ENCODE measurements around the gene PPP5C. TPM values are rescaled to one million over a fixed set of nuclear protein-coding genes. Genes with fewer than 3 reads are reported as not detected.
A peak's percentile ranks its signal among the peaks of the same experiment; 100 is the strongest.

PPP5C gene
- total and polyA plus RNA-seq, 9 of the 15 experiments (the other 6 are each of a cell fraction or from before 2014, with no cell fraction given): 1.9 to 166 (median 108) TPM

DNA sequence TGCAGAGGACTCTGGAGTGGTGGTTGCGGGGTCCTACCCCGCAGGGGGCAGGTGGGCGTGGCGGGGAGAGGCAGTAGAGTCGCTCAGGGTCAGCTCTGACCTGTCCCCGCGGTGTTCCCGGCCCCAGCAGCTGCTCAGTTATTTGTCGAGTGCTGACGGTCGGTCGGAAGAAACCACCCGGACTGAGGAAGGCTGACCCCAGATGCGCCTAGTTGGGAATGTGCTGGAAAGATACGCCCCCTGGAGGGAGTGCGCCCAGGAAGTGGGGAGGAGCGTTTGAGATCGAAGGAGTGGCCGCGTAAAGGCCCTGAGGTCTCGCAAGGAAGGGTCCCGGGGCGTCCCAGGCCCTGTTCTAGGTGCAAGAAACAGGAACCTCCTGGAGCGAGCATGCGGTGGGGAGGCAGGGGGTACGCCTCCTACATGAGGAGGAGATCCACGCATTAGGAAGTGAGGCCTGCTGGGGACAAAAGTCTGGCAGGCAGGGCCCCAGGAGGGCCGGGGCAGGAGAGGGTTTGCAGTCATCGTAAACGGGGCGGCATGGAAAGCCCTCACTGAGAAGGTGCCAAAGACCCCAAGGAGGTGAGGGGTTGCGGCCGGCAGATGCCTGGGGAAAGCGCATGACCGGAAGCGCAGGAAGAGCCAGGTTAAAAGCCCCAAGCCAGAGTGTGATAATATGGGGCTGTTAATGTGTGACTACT, 57.3 kb downstream of the PPP5C start (continued):
- TF ChIP-seq, protein P1, sequence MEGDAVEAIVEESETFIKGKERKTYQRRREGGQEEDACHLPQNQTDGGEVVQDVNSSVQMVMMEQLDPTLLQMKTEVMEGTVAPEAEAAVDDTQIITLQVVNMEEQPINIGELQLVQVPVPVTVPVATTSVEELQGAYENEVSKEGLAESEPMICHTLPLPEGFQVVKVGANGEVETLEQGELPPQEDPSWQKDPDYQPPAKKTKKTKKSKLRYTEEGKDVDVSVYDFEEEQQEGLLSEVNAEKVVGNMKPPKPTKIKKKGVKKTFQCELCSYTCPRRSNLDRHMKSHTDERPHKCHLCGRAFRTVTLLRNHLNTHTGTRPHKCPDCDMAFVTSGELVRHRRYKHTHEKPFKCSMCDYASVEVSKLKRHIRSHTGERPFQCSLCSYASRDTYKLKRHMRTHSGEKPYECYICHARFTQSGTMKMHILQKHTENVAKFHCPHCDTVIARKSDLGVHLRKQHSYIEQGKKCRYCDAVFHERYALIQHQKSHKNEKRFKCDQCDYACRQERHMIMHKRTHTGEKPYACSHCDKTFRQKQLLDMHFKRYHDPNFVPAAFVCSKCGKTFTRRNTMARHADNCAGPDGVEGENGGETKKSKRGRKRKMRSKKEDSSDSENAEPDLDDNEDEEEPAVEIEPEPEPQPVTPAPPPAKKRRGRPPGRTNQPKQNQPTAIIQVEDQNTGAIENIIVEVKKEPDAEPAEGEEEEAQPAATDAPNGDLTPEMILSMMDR (IDR thresholded peaks at IDR 0.05 in 2 of 3, conservative IDR thresholded peaks at IDR 0.05 in 1 of 3; ENCODE audit: insufficient read depth in 2 of 3, low read depth in 1 of 3, low read length in 3 of 3): peak in 2 of 3 experiments; percentile 1 to 24; a peak in 4 of 6 replicates
- TF ChIP-seq BRCA1 (IDR thresholded peaks at IDR 0.05) (no peak), BRCA1 (CRISPR knock-in tag; IDR thresholded peaks at IDR 0.05) (no peak), ZNF316 (IDR thresholded peaks at IDR 0.05) (no peak), DACH1 (IDR thresholded peaks at IDR 0.05; ENCODE audit: partially characterized antibody) (no peak), ELF1 (tag; IDR thresholded peaks at IDR 0.05) (no peak)

DNA sequence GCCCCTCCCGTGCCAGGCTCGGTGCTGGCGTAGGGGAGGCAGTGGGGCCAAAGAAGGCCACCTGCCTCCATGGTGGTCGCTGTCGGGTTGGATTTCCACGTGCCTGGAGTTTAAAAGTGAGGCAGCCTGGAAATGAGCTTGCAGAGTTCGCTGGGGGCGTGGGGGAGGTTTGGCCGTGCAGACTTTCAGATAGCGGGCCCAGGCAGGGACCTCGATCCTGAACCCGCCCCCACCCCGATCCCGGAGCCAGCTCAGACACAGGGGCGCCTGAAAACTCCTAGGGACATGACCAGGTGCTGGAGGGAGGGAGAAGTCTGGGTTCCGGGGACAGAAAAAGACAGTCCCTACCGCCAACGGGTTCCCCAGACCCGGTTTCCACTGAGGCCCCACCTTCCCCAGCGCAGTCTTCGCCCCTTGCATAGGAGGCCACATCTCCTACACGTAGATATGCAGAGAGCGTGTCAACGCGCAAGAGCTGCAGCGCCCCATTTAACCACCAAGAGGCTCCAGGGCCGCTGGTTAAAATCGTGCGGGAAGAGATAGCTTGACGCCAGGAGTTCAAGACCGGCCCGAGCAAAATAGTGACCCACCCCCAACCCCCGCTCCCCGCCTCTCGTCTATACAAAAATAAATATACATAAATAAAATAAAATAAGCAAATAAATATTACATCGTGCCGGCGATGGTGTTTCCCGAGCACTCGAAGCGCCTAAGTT, 58.0 kb downstream of the PPP5C start:
- FAIRE-seq (peak; percentile 57), ATAC-seq (peak; percentile 91), DNase-seq (ENCODE audit: extremely low read depth in 1 of 4, low spot score in 3 of 4) (peak; percentile 63 to 84 (median 75))
- Histone ChIP-seq H3K4me2 (ENCODE audit: insufficient read depth, low read length) (peak overlapping the region; percentile 54; the same call in 1 of the 2 replicates), H2AFZ (ENCODE audit: low read depth, low read length) (peak overlapping the region; percentile 88), H3K9me1 (ENCODE audit: control insufficient read depth, insufficient read depth, low read length) (no peaks in the 10 kb centered on the region), H3K9me3 (replicated peaks; ENCODE audit: control insufficient read depth, insufficient read depth, low read depth, low read length) (no peaks in the 10 kb centered on the region), H3K27me3 (ENCODE audit: control insufficient read depth in 2 of 2, insufficient read depth in 2 of 2, low read length in 2 of 2) (no peaks in the 10 kb centered on the region), H3K4me3 (no peak overlapping the region), H3K36me3 (ENCODE audit: control insufficient read depth, insufficient read depth, low read length) (peaks cover under 1% of the 10 kb centered on the region; the same call in 2 of the 3 replicates), H3K79me2 (ENCODE audit: control insufficient read depth, insufficient read depth, low read length) (no peaks in the 10 kb centered on the region; the same call in 2 of the 3 replicates), H3K4me1 (replicated peaks in 1 of 2; ENCODE audit: control insufficient read depth in 2 of 2, insufficient read depth in 2 of 2, low read length in 2 of 2) (peaks cover 16 to 28% of the 10 kb centered on the region in 2 experiments), H4K20me1 (replicated peaks; ENCODE audit: control insufficient read depth, insufficient read depth, low read length) (no peaks in the 10 kb centered on the region), H3K27ac (ENCODE audit: extremely low read depth, low read depth, low read length) (peak overlapping the region; percentile 37; the same call in 2 of the 3 replicates), H3K9ac (ENCODE audit: insufficient read depth in 1 of 2, low read depth in 2 of 2, low read length in 2 of 2) (peak overlapping the region; percentile 24 to 78; a peak in 3 of 4 replicates)
- POLR2A ChIA-PET: interaction anchor here (0.6 to 2.4 kb wide), 5 partner anchors 8 to 385 kb away, joined by 3 to 9 read pairs (median 3); partner anchors contain the start of gene CCDC8
- intact Hi-C loops (cut with micrococcal nuclease) (loop anchor here (2.0 kb wide), 1 partner anchor 28 kb away; no protein-coding TSS in a partner anchor), in situ Hi-C loops (cut with MboI) (no loop called here)
- CTCF ChIA-PET (ENCODE audit: low intra/inter-chr PET ratio): interaction anchor here (0.7 to 13.2 kb wide), 3 partner anchors 77 to 108 kb away, joined by 3 to 325 read pairs (median 7); no protein-coding TSS in a partner anchor
- BruUV-seq (replicated peaks): no TSS peak
- 22% methylated on average over 36 of the region's 41 CpGs for WGBS (ENCODE audit: insufficient coverage, low coverage, missing lambda C conversion rate)
- TF ChIP-seq NRF1 (conservative IDR thresholded peaks at IDR 0.05 in 1 of 2, IDR thresholded peaks at IDR 0.05 in 1 of 2): peak; percentile 37 to 52; a peak in 3 of 4 replicates
- TF ChIP-seq, protein P2, sequence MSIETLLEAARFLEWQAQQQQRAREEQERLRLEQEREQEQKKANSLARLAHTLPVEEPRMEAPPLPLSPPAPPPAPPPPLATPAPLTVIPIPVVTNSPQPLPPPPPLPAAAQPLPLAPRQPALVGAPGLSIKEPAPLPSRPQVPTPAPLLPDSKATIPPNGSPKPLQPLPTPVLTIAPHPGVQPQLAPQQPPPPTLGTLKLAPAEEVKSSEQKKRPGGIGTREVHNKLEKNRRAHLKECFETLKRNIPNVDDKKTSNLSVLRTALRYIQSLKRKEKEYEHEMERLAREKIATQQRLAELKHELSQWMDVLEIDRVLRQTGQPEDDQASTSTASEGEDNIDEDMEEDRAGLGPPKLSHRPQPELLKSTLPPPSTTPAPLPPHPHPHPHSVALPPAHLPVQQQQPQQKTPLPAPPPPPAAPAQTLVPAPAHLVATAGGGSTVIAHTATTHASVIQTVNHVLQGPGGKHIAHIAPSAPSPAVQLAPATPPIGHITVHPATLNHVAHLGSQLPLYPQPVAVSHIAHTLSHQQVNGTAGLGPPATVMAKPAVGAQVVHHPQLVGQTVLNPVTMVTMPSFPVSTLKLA (conservative IDR thresholded peaks at IDR 0.05): peak; percentile 28 to 40; a peak in 1 of 4 replicates
- no peak for TF ChIP-seq FOXM1 (IDR thresholded peaks at IDR 0.05; ENCODE audit: low read depth)
- no peak for TF ChIP-seq FOXM1 (CRISPR knock-in tag; IDR thresholded peaks at IDR 0.05; ENCODE audit: low read depth)
